Renal cortical epithelial cell (primary cell): ENCODE results near the gene FJX1. TPM values are rescaled to one million over a fixed set of nuclear protein-coding genes. Genes with fewer than 3 reads are reported as not detected.

Source experiments
- DNase-seq: peaks from one replicate; pipeline ENCODE4 v3.0.0-alpha.2; 2011; ENCODE audit warnings: low read depth
- total RNA-seq: library from RNA; depleted of rRNA; stranded (reverse); fragments of >200 nt; gene quantifications from 2 replicates; pipeline ENCODE4 v1.2.3, GENCODE V29; 2014

The FJX1 gene
- total RNA-seq, result 28.3 and 36.1 TPM in 2 replicates

DNA sequence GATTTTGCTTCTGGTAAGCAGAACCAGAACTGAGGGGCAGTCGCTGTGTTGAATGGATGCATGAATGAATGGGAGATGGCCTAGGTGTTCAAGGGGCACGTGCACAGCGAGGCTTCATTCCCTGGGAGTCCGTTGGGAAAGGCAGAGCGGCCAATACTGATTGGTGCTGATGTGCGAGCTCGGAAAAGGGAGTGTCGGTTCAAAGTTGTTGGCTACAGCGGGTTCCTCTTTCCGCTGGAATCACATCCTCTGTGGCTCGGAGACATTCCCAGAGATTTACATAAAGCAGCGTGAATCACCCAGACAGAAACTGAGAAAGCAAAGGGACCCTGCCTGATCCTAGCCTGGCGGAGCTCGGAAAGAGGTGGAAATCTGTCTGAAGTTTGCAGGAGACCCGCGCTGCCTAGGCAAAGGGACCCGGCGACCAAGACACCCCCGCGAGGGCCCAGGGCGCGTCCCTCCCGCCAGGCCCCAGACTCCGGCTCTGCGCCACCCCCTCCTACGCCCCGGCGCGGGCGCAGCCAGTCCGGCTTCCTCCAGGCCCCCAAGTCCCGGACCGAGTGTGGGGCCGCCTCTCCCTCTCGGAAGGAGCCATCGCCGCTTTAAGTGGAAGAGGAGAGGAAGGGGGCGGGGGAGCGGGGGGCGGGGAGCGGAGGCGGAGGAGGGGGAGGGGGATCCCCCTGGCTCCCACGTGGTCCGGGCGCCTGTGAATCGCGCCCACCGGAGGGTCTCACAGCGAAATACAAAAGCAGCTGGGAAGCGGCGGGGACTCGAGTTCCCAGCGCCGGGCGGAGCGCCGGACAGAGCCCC lies at the start of gene FJX1:
FJX1 (plus strand) TSS at position 774 of the 810 bp plus-strand sequence. CDS start 177 bp downstream, outside the sequence.
- DNase-seq, result peak; percentile 80

DNA sequence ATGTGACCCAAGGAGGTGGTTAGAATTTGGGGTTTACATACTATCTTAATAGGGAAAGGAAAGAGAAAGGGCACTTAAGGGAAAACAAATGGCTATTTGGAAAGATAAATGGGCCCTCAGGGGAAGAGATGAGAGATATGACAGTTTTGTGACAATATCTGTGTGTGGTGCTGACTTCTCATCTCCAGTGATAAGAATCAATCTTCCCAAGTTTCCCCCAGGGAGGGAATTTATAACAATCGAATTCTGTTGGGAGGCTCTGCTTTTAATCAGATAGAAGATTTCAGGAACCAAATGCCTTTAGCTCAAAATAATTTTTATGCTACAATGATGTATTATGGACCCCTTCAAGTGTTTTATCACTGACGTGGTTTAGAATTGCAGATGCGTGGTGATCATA lies 46.6 kb upstream of the FJX1 start:
- no peak for DNase-seq

DNA sequence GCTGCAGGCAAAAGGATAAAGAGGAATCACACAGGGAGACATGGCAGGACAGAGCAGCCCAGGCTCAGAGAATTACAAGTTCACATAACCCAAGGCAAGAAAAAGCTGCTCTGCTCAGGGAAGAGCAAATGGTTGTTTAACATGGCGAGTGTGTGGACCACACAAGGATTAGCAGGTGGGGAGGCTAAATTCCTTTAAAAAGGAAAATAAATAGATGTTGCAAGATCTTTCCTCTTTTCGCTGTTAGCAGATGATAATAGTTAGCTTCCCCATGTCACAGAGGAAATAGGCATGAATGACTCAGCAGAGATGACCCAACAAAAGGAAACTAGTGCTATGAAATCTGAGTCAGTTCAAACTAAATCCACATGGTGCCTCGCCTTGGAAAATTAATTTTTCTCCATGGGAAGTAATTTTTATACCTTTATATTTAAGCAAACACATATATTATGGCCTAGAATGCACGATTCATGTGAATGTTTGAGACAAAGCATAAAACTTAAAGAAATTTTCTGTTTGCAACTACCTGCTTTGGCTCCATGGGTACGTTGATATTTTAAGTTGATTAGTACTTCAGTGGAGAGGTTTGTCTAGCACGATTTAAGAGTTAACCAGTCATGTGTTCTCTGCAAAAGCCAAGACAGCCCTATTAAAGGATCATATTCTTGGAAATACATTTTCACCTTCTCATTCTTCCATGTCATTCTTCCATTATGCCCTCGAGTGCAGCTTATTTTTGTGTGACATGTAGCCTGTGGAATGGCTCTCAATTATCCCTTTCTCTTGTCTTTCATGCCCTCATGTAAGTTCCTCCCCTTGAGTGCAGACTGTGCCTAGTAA lies 38.5 kb upstream of the FJX1 start:
- DNase-seq, result peak; percentile 59

GRCh38 chr11:35580397-35580781 lies 37.9 kb upstream of the FJX1 start:
- no peak for DNase-seq

GRCh38 chr11:35582033-35582432 lies 36.2 kb upstream of the FJX1 start:
- DNase-seq, result no peak

GRCh38 chr11:35583126-35583525 lies 35.1 kb upstream of the FJX1 start:
- DNase-seq, result no peak

- DNase-seq, result no peak
Measured at GRCh38 chr11:35583843-35584242, 34.4 kb upstream of the FJX1 start.

DNA sequence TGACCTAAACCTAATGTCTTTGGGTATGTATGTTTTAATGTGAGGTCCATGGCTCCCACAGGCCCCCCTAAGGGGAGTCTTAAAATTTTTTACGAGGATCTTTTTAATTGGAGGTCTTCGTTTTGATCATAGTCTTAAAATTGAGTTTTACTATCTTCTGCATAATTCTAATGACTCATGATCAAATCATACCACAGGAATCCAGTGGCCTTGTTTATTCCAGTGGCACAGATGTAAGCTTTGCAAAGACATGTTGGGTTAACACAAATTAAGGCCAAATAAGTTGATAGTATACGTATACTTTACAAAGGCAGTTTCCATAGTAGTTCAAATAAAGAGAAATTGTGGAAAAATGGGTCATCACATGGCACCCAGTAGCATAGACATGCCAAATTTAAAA lies 33.9 kb upstream of the FJX1 start:
- DNase-seq, result no peak

DNA sequence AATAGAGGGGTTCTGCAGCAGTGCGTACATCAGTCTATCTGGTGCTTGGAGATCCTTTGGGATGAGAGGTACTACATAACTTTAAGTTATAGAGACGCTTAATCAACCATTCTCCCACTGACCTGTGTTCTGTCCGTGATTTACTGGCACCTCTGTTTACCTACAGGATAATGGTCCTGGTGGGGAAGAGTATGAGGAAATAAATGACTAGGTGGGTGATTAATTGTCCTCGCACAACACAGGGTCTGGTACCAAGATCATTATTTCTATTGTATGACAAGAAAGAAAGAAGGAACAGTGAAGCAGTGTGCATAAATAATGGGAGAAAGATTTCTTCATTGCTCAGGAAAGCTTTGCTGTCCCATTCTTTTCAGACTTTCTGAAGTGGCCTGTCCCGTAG lies 32.8 kb upstream of the FJX1 start:
- no peak for DNase-seq

DNA sequence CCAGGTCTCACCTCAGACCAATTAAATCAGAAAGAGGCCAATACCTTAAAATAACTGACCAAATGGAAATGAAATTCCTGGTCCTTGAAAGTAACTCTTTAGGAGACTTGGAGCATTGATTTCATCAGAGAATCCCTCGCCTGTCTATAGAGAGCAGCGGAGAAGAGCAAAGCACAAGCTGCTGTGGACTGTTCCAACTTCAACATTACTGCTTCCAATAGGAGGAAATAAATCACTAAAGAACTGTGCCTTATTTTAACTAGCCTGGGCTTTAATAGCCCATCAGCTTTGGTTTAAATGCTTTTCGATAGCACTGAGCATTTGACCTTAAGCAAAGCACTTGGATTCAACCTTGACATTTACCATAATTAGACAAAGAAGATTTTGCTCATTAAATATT lies 32.0 kb upstream of the FJX1 start:
- no peak for DNase-seq

GRCh38 chr11:35587972-35588371 lies 30.3 kb upstream of the FJX1 start:
- no peak for DNase-seq

DNA sequence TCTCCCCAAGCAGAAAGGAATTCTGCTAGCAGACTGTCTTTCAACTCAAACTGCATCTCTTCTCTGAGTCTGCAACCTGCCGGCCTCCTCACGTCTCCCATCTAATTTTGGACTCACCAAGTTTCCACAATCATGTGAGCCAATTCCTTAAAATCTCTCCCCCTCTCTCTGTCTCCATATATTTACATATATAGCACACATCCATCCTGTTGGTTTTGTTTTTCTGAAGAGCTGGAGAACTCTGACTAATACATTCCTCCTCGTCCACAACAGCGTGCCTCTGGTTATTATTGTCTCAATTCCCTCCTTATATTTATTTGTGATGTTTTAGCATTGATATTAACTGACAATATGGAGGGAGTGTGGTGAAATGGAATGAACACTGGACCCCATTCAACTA lies 29.6 kb upstream of the FJX1 start:
- DNase-seq, result no peak

DNA sequence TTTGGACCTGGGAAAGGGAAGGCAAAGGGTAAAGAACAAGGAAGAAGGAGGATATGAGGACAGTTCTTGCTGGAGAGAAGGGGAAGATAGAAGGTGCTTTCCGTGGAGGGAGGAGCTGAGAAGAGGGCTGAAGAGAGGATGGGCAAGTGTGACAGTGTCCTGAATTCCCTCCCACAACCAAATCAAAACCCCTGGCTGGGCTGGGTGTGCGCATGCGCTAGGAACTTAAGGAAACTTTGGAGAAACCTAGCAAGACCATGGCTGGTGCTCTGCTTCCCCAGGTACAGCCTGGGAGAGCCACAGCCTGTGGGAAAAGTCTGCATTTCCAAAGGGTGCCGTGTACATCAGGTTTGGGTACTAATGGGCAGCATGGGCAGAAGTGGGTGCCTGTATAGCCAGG lies 29.0 kb upstream of the FJX1 start:
- no peak for DNase-seq

DNA sequence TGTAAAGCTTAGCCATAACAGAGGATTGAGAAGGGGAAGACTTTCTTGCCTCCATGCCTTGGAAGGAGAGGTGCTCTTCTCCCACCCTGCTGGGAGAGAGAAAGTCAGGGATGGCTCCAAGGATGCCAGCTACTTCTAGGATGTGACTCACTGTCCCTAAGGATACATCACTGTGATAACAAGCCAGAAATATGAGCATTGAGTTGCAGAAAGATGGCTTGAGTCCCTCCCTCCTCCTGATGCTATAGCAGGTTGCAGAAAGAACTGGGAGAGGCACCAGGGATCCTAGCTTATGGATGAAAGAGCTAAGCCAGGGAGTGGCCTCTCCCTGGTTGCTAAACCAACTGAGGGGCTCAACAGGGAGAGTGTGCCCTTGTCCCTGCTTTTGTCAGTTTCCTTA lies 27.8 kb upstream of the FJX1 start:
- no peak for DNase-seq

DNA sequence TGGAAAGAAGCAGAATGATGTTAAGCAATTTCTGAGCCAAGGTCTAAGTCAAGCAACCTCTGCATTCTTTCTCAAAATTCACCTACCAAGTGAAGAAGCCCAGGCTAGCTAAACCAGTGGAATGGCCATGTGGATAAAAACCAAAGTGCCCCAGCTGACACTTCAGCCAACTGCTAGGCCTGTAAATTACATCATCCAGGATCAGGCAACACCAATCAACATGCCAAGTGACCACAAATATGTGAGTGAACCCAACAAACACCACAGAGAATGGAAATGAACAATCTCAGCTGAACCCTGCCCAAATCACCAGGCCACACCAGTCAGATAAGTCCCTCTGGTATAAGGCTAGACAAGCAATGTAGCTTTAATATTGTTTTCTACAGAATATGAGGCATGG lies 25.1 kb upstream of the FJX1 start:
- DNase-seq, result peak; percentile 96

DNA sequence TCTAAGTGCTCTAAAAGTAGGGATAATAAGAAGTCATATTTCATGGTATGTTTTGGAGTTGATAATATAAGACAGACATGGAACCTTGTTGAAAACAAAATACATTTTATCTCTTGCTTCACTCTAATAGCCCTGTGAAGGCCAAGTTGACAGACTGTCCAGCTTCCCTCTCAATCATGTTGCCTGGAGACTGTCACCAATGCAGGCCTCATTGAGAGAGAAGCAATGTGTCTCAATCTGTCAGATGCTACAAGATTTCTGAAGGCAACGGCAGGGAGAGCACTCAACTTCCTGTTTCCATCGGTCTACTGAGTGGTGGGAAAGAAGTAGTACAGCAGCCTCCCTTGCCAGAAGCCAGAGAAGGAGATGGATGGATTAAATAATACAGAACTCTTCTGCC lies 23.6 kb upstream of the FJX1 start:
- DNase-seq, result no peak

- no peak for DNase-seq
Measured at GRCh38 chr11:35598254-35599125, 19.8 kb upstream of the FJX1 start.

DNA sequence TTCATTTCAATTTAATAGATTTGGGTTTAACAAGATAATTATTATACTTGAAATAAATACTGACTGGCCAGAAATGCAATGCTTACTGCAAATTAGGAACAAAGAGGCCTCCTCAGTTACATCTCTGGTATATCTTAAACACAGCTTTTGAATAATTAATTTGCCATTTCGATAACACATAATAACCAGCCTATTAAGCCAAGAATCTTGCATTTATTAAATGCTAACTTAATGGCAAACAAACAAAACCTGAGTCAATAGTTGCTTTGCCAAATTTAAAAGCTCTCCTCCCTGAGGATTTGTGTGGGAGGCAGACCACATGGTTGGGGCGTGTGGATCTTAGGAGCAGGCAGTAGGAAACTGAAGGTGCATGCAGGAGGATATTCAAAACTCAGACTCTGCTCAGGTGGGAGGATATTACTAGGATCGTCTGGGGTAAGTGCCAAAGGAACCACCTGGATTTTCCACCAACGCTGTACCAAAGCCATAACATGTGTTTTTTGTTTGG lies 17.9 kb upstream of the FJX1 start:
- DNase-seq, result no peak

DNA sequence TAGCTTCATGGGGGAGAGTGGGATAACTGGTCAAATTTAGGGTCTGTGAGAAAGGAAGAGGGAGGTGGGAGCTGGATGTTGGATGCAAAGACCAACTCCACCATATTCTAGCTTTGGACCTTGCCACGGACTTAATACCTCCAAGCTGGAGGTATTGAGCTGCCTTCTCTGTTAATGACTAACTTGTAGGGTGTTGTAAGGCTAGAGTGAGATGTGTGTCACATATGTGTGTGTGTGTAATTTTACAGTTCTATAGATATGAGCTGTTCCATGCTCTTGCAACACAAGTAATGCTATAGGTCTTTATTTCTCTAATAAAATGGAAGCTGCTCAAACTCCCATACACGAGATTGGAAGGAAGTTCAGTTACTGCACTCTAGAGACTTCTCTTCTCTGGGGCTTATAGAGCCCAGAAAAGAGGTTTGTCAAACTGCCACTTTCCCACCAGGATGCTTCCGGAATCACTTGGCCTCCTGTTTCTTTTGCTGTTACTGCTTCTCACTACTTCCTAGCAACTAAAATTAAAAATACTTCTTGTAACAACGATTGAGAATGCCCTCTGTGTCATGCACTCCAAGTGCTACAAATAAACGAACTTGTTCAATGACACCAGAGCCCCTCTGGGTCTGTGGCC lies 16.0 kb upstream of the FJX1 start:
- DNase-seq, result no peak

- DNase-seq, result no peak
Measured at GRCh38 chr11:35602979-35603378, 15.3 kb upstream of the FJX1 start.

GRCh38 chr11:35605706-35606105 lies 12.6 kb upstream of the FJX1 start:
- DNase-seq, result no peak
